Transverse colon (tissue), 4 donors: ENCODE results near the gene TEX11. TPM values are rescaled to one million over a fixed set of nuclear protein-coding genes. Genes with fewer than 3 reads are reported as not detected.

ENCODE experiments used
- DNase-seq: peaks from one replicate; pipeline ENCODE4 v3.0.0-alpha.2; 2019
- H3K27ac ChIP-seq, 4 donors: fragments of 200-600 bp; sonication (generic); 2 replicates each; pipeline ENCODE4 v1.5.1; 2016 to 2018; ENCODE audit warnings: inconsistent platforms in 4 of 4
- H3K27me3 ChIP-seq: fragments of 200-600 bp; sonication (generic); 2 replicates; pipeline ENCODE4 v1.5.1; 2017; ENCODE audit warnings: inconsistent platforms
- H3K36me3 ChIP-seq, 4 donors: fragments of 200-600 bp; sonication (generic); 2 replicates each; pipeline ENCODE4 v1.5.1; 2017 to 2019; ENCODE audit warnings: inconsistent platforms in 4 of 4
- H3K4me1 ChIP-seq, 4 donors: fragments of 200-600 bp; sonication (generic); 2 replicates each; pipeline ENCODE4 v1.5.1; 2017 to 2020; ENCODE audit warnings: inconsistent platforms in 4 of 4
- H3K4me3 ChIP-seq, 4 donors: fragments of 200-600 bp; sonication (generic); 1 replicate in 1 of 4; 2 replicates in 3 of 4; pipeline versions ENCODE4 v1.5.1 to v1.6.1; 2017 to 2019; ENCODE audit warnings: inconsistent platforms in 4 of 4
- H3K9me3 ChIP-seq, 2 donors: fragments of 200-600 bp; sonication (generic); 2 replicates each; pipeline ENCODE4 v1.5.1; 2017 to 2019; ENCODE audit warnings: inconsistent platforms in 2 of 2
- EP300 ChIP-seq: sonication (generic); formaldehyde crosslinking; IDR thresholded peaks from one replicate; pipeline ENCODE4 v1.6.1; 2017; ENCODE audit warnings: antibody characterized with exemption, low read depth
- POLR2A ChIP-seq: fragments of 450-650 bp; IDR thresholded peaks from one replicate; pipeline ENCODE4 v1.6.1; 2016; ENCODE audit warnings: antibody characterized with exemption, mild to moderate bottlenecking, moderate library complexity
- POLR2AphosphoS5 ChIP-seq, 3 donors: sonication (generic); formaldehyde crosslinking; IDR thresholded peaks; one replicate each; pipeline ENCODE4 v1.6.1; 2016; ENCODE audit warnings: antibody characterized with exemption in 3 of 3
- WGBS, 2 donors: methylation state at CpG; one replicate each; pipeline ENCODE4 v1.1.5; 2018; ENCODE audit warnings: low coverage in 1 of 2; 5-methylcytosine and 5-hydroxymethylcytosine counted together
- in situ Hi-C, 4 donors: fragments of 200-750 bp; cut with MboI; loops; one replicate each; pipeline versions ENCODE4 v1.15.0 to v1.15.1; 2017; ENCODE audit warnings: low sequenced_read_pairs in 3 of 4, low pct_ligation_motif_present in 1 of 4, low pct_unique_long_range_greater_than_20kb in 1 of 4
- intact Hi-C: fragments of 100-400 bp; cut with DNase I; formaldehyde crosslinking; loops from one replicate; pipeline ENCODE4 v1.15.1; 2023; ENCODE audit warnings: low total_unique reads
- total RNA-seq, 4 donors: library from RNA; depleted of rRNA; stranded (reverse); fragments of >200 nt; gene quantifications; one replicate each; pipeline ENCODE4 v1.1.0, GENCODE V29; 2016
- TF ChIP-seq, protein P1 (sequence below), 5 experiments: fragments of 200-600 bp in 3 of 5; fragments of 450-650 bp in 2 of 5; sonication (generic) in 3 of 5; IDR thresholded peaks; 1 replicate in 2 of 5; 2 replicates in 3 of 5; pipeline ENCODE4 v1.5.1; 2016 to 2017; ENCODE audit warnings: antibody characterized with exemption in 5 of 5, inconsistent platforms in 3 of 5, mild to moderate bottlenecking in 2 of 5, moderate library complexity in 1 of 5

The TEX11 gene
- total RNA-seq, 4 donors from 2014 or later, result 0.27 to 0.79 TPM; not detected in 2

DNA sequence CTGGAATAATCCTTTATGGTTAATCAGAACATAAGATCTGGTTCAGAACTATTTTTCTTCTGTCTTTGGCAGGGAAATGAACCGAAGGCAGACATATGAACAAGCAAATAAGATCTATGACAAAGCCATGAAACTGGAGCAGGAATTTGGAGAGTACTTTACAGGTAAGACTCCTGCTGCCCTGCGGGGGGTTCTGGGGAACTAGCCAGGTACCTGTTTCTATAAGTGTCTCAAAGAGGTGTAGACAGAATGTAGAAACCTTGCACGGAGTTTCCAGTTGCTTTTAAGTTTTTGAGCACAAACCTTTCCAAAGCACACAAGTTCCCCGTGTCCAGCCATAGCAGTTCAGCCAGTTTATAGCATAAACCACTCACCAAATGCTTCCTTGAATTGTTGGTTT is 407.7 kb downstream of the TEX11 start:
- TF ChIP-seq POLR2A (no peak), POLR2AphosphoS5 (IDR thresholded peaks at IDR 0.05) (no peak), EP300 (no peak)
- TF ChIP-seq, protein P1, sequence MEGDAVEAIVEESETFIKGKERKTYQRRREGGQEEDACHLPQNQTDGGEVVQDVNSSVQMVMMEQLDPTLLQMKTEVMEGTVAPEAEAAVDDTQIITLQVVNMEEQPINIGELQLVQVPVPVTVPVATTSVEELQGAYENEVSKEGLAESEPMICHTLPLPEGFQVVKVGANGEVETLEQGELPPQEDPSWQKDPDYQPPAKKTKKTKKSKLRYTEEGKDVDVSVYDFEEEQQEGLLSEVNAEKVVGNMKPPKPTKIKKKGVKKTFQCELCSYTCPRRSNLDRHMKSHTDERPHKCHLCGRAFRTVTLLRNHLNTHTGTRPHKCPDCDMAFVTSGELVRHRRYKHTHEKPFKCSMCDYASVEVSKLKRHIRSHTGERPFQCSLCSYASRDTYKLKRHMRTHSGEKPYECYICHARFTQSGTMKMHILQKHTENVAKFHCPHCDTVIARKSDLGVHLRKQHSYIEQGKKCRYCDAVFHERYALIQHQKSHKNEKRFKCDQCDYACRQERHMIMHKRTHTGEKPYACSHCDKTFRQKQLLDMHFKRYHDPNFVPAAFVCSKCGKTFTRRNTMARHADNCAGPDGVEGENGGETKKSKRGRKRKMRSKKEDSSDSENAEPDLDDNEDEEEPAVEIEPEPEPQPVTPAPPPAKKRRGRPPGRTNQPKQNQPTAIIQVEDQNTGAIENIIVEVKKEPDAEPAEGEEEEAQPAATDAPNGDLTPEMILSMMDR (IDR thresholded peaks at IDR 0.05), result no peak
- in situ Hi-C loops (no loop called here), intact Hi-C loops (no loop called here)
- Histone ChIP-seq H3K27me3 (no peaks in the 10 kb centered on the region), H3K36me3 (peaks cover 0 to 8% (median 0%) of the 10 kb centered on the region in 4 donors), H3K27ac (no peak overlapping the region), H3K4me1 (no peaks in the 10 kb centered on the region), H3K4me3 (no peak overlapping the region), H3K9me3 (no peaks in the 10 kb centered on the region)
- 82 to 100% methylated on average over 1 to 4 of the region's 4 CpGs for WGBS, 2 donors
- DNase-seq, result no peak

DNA sequence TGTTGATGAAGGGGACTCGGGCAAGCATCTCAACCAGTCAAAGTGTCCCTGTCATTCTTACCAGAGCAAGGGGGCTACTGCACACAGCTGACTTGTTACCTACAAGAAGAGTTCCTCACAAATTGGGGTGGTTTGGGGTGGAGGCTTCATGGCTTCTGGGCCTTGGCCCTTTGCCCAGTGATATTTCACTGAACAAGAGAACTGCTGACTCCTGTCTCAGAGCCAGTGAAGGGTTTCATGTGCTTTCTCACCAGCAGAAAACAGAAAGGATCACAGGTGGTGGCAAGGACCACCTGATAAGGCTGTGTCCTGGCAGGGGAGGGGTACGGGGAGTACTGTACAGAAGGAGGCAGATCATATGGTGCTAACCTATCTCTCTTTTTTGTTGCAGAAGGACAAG is 410.4 kb downstream of the TEX11 start:
- Histone ChIP-seq H3K9me3 (no peaks in the 10 kb centered on the region), H3K4me3 (no peak overlapping the region), H3K27me3 (no peaks in the 10 kb centered on the region), H3K27ac (no peak overlapping the region), H3K36me3 (peaks cover 0 to 8% (median 0%) of the 10 kb centered on the region in 4 donors), H3K4me1 (no peaks in the 10 kb centered on the region)
- WGBS, 2 donors, result 84% methylated on average over 2 of the region's 2 CpGs; no CpG with 5 or more reads in 1 of the 2 donors
- intact Hi-C loops (no loop called here), in situ Hi-C loops (no loop called here)
- TF ChIP-seq EP300, result no peak
- no peak for TF ChIP-seq POLR2A
- no peak for TF ChIP-seq POLR2AphosphoS5 (IDR thresholded peaks at IDR 0.05)
- TF ChIP-seq, protein P1 (IDR thresholded peaks at IDR 0.05), result no peak
- no peak for DNase-seq

DNA sequence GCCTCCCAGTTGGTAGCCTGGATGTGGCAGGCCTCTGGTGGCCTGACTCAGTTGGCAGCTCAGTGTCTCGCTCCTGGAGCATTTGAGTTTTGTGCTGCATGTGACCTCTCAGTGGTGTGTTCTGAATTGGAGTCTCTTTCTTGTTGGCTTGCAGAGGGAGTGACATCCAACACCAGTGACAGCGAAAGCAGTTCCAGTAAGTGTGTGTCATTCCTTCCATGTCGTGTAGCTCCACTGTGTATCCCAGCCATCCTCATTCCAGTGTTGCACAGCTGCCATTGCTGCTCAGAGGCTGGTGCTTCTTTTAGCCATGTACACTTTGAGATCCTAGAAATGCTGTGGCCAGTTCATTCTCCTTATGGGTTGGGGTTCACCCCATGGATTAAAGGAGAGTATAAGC is 411.5 kb downstream of the TEX11 start:
- no peak for DNase-seq
- H3K4me3 ChIP-seq, result no peak overlapping the region
- no peaks in the 10 kb centered on the region for H3K27me3 ChIP-seq
- WGBS, 2 donors, result 93% methylated on average over 3 of the region's 3 CpGs; no CpG with 5 or more reads in 1 of the 2 donors
- H3K9me3 ChIP-seq, result no peaks in the 10 kb centered on the region
- H3K27ac ChIP-seq, result no peak overlapping the region
- peaks cover 0 to 8% (median 0%) of the 10 kb centered on the region in 4 donors for H3K36me3 ChIP-seq
- H3K4me1 ChIP-seq, result no peaks in the 10 kb centered on the region
- in situ Hi-C loops, result no loop called here
- intact Hi-C loops, result no loop called here
- TF ChIP-seq, protein P1 (IDR thresholded peaks at IDR 0.05), result no peak
- TF ChIP-seq POLR2A (no peak), EP300 (no peak), POLR2AphosphoS5 (IDR thresholded peaks at IDR 0.05) (no peak)

DNA sequence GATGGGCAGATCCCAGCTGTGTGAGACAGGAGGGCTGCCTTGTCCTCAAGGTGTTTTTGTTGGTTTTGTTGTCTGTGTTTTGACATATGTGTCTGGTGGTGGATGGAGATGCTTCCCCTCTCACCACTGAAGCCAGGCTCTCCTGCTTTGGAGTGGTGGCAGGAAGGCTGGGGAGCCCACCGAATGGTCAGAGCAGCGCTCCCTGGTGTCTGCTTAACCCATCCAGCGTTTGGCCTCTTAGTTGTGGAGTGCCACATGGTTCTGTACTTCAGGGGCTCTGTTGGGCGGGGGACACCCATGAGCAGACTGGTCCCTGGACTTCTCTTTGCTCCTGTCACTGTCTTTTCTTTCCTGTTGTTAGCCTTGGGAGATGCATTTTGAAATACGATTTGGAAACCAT is 412.0 kb downstream of the TEX11 start:
- Histone ChIP-seq H3K36me3 (peaks cover 0 to 8% (median 0%) of the 10 kb centered on the region in 4 donors), H3K4me3 (no peak overlapping the region), H3K9me3 (no peaks in the 10 kb centered on the region), H3K27ac (no peak overlapping the region), H3K27me3 (no peaks in the 10 kb centered on the region), H3K4me1 (no peaks in the 10 kb centered on the region)
- DNase-seq, result no peak
- intact Hi-C loops, result no loop called here
- in situ Hi-C loops, result no loop called here
- TF ChIP-seq EP300 (no peak), POLR2A (no peak), POLR2AphosphoS5 (IDR thresholded peaks at IDR 0.05) (no peak)
- TF ChIP-seq, protein P1 (IDR thresholded peaks at IDR 0.05), result no peak
- 70% methylated on average over 5 of the region's 5 CpGs; no CpG with 5 or more reads in 1 of the 2 donors for WGBS, 2 donors
